NCI-H510A (cell line): Measurements from ENCODE around the gene C9orf78.

Experiments
- DNase-seq: peaks from one replicate; lab custom pipeline; 2025; lab: John Stamatoyannopoulos, UW

C9orf78 gene

DNA sequence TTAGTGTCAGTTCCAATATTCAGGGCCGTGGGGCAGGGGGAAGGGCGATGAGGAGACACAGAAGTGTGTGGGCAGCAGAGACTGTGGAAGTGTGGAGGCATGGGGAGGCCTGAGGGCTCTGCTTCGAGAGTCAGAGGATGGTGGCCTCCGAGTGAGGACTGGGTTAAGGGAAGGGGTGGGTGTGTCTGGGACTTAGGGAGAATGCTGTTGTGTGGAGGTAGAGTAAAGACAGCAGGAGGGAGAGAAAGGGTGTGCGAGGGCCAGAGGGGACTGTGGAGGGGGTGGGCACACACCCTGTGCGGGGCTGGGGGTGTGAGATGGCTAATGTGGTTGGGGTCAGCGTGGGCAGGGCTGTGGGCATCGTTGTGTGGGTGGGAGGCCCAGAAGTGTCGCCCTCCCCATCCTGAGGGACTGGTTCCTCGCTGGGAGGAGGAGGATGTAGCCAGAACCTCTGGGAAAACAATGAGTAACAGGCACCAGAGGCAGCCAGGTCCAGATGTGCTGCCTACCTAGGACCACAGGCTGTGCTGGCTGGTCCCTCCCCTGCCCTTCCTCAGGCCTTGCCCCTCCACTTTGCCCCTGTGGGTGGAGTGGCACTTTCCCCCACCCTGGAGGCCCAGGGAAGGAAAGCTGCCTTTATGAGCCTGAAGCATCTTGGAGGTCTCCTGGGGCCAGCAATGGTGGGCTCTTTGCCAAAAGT, 4.4 kb upstream of the C9orf78 start:
- DNase-seq = peak; percentile 72

DNA sequence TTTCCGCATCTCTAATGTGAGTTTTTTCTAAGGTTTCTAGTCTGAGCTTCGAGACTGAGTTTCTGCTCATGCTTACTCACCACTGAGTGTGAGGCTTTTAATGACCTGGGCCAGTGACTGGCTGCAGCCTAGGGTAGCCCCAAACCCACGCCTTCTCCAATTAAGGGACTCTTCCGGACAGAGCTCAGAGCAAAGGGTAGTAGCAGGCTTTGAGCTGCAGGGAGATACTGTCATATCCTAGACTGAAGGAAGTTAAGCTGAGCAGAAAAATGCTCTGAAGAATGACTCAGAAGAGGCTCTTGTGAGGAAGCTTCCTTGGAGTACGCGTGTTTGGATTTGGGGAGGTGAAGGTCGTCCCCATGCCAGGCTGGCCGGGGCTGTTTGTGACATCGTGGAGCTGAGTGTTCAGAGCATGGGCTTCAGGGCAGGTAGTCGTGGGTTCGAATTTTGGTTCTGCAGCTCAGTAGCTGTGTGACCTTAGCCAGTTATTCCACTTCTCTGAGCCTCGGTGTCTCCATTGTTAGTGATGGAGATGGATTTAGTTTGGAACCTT, 3.7 kb upstream of the C9orf78 start:
- no peak for DNase-seq

DNA sequence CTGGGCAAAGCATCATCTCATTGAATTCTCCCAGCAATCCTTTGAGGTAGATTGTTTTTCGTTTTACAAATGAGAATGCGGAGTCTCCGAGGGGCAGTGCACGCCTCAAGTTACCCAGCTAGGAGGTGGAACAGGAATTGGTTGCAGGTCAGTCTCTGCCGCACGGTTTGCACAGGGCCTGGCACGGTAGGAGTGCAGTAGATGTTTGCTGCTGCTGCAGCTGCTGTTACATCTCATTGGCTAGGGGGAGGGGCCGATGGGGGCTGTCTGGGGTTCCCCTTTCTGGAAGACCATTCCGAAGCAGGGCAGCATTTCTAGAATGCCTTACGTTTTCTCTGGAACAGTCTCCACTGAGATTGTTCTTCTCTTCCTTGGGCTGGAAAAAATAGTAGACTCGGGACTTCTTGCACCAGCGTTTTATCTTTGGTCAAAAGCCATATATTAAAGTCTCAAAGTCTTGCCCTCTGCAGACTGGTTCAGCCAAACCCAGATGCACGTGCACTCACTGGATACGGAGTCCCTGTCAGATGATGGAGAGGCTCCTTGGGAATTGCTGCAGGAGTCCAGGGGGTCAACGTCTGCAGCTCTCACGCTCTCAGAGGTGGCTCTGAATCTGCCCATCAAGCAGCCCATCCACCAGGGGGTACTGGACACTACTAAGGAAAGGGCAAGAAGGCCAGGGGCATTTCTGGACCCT, 1.4 kb upstream of the C9orf78 start:
- no peak for DNase-seq

DNA sequence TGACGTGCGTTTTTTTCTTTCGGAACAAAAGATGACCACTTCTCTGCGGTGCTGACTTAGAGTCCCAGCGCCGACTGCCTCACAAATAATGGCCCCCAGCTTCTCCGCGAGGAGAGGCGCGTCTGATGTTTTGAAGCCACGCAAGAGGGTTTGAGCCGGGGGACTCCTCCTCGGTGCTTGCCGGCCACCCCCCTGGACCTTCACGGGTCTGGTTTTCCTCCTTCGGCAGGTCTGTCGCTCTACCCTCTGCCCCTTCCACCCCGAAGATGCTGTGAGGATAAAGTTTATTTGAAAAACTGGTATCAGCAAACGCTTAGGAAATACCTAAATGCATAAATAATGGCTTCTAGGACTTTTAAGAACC, 767 bp upstream of the C9orf78 start:
- no peak for DNase-seq

DNA sequence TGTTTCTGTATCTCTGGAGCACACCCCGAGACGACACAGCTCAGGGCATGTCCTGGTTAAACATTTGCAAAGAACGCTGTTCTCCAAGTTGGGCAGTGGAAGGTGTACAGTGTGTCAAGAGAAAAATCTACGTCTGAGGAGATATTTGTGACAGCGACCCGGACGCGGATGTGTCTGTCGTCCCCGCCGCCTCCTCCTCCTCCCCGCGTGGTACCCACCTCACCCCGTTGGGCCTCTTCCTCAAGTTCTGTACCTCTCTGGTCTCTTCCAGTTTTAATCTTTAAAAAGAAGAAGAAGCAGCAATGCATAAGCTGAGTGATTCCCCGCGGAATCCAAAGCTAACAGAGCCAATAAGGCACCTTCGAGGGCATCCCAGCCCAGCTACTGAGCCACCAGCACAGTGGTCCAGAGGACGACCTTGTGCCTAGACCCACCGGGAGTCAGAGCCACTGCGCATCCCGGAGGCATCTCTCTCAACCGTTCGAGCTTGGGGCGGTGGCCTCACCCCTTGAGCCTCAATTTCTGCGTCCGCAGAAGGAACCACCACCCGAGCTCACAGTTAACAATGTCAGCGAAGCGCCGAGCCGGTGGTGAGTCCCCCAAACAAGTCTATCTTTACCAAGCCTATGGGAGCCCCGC, 467 bp downstream of the C9orf78 start:
- DNase-seq = no peak

DNA sequence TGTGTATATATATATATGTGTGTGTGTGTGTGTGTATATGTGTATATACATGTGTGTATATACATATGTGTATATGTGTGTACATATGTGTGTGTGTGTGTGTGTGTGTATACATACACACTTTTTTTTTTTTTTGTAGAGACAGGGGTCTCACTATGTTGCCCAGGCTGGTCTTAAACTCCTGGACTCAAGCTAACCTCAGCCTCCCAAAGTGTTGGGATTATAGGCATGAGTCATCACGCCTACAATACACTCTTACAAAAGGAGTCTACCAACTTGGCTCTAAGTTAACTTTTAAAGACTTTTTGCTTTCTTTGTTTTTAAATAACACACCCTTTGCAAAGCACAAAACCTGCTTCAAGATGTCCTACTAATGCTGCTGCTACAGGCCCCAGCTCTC, 2.1 kb downstream of the C9orf78 start:
- no peak for DNase-seq

DNA sequence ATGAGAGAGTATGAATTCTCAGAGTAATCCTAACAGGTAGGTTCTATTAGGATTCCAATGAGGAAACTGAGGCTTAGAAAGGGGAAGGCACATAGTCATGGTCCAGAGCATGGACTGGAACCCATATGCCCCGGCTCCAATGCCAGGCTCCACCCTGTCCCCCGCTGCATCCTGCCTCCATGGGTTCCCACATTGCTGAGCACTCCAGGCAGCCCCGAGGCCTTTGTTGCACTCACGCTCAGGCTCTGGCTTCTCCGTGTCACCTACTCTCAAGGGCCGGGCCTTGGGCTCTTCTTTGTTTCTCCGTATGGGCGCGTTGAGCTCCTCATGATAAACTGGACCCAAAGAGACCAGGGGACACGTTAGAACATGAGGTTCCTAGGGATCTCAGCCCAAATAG, 6.1 kb downstream of the C9orf78 start:
- DNase-seq = no peak

DNA sequence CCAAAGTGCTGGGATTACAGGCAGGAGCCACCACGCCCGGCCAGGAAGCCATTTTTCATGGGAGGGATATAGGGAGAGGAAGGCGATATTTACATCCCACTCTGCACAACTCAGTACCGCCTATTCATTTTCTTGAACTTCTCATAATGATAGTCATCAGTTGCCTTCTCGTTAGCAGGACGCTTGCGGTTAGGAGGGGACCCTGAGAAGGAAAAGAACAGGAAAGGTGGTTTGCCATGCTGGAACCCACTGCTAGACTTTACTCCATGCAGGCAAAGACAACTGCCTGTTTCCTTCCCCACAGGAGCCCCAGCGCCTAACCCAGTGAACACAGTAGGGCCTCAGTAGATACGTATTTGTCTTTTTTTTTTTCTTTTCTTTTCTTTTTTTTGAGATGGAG, 7.0 kb downstream of the C9orf78 start:
- no peak for DNase-seq

DNA sequence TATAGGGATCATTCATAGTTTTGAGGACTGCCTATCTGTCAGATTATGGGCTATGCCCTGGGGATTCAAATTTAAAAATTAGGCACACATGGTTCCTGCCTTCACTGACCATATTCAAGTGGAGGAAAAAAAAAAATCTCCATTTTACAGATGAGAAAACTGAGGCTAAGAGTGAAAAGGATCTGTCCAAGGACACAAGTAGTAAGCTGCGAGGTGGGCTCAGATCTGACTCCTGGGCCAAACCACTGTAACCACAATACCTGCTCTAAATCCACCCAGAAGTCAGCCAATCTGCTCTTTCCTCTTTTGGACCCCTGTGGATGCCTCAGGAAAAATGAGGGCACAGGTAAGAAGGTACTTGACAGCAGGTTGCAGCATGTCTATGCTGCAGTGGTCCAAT, 8.3 kb downstream of the C9orf78 start:
- no peak for DNase-seq

DNA sequence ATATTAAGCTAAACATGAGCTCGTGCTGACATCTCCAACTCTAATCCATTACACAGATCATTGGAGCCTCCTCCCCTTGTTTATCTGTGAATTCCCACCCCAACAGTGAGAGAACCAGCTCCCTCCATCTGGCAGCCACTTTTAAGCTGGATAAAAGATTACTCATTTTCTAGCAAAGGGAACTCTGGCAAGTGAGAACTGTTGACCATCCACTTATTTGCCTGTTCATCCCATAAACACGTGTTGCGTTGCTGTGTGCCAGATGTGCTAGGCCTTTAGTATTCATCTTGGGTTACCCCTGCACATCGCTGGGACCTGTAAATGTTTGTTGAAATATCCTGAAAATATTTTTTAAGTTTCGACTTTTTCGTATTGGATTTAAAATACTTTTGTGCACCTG, 8.7 kb downstream of the C9orf78 start:
- DNase-seq = no peak

DNA sequence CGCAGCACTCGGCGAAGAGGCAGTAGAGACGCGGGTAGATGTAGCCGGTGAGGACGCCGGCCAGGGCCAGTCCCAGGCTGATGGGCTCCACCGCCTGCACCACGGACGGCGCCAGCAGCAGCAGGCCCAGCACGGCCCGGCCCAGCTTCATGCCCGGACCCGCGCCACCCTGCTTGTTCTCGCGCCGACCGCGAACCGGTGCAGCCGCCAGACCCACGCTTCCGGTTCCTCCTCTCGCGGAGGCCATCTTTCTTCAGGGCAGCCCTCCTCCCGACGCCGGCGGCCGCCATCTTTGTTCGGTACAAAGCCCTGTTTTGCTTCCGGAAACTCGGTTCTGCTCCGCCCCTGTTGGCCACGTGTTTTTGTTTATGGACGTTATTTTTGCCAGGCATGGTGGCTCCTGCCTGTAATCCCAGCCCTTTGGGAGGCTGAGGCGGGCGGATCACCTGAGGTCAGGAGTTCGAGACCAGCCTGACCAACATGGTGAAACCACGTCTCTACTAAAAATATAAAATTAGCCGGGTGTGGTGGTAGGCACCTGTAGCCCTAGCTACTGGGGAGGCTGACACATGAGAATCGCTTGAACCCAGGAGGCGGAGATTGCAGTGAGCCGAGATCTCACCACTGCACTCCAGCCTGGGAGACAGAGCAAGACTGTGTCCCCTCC, 11.0 kb downstream of the C9orf78 start, which contains the start of gene TOR1A:
Gene TOR1A (minus strand): TSS at position 202 of the 667 bp plus-strand sequence. CDS start 51 bp downstream, at position 151.
- DNase-seq = peak; percentile 91

DNA sequence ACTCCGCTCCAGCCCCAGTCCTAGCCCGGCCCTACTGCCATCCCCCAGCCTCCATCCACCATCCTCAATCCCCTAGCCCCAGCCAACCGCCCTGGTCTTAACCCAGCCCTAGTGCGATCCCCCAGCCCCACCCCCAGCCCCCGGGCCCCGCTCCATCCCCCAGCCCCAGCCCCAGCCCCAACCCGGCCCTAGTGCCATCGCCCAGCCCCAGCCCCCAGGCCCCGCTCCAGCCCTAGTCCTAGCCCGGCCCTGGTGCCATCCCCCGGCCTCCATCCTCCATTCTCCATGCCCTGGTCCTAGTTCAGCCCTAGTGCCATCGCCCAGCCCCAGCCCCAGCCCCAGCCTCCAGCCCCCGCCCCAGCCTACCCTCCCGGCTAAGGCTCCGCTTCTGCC, 11.5 kb downstream of the C9orf78 start:
- DNase-seq = no peak

DNA sequence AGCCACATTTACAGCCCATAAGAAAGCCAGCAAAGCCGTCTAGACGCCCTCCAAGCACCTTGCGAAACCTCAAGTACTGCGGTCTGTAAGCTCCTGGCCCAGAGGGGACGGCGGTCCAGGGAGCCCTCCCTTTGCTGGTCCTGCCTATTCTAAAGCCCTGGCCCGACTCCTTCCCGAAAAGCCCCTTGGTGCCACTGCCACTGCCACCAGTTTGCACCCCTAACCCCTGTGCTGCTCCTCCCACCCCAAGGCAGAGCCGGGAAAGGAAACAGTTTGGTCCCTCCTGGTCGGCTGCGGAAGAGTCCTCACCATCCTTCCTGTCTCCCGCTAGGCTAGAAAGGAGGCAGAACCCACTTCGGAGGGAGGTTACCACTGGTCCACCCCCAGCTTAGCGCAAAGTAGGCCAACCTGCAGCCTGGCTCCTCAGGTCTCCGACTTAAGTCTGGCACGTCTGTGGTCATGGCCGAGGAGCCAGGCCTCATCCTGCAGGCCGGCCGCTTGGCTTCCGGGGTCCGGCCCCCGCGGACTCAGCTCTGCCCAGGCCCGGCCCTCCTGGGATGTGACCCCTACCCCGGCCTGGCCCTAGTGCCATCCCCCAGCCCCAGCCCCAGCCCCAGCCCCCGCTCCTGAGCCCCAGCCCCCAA, 12.1 kb downstream of the C9orf78 start:
- DNase-seq = no peak

DNA sequence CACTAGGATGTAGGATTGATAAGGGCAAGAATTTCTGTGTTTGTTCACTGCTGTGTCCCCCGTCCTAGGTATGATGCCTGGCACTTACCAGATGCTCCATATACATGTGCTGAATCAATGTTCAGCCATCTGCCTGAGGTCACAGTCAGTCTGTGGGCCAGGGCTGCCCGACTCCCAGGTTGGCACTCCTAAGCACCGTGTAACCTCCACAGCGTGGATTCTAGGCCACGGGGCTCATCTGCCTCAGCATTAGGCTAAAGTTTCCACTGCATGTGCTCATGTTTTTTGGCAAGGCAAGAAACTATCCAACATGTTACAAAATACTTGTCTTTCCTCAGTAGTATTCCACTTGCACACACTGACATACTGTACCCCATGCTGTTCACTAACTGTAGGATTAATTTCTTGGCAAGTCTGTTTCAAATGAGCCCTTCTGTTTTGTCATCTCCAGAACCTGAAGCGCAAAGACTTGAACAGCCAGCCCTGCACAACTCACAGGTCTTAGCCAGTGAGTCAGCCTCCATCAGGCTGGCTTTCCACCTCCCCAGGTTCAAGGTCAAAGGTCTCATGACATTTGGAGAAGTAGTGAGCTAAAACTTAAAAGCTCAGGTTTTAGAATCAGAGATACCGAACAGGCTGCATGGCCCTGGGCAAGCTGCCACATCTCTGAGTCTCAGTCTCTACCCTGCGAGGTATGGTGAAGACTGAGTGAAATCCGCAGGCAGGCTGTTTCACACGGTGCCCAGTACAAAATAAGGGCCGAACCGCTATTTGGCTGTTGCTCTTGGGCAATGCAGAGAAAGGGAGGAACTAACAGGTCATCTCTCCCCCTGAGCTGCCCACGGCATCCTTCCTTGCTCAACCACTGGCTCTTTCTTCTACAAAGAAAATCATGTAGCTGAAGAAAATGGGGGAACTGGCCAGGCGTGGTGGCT, 18.3 kb downstream of the C9orf78 start:
- DNase-seq = no peak

DNA sequence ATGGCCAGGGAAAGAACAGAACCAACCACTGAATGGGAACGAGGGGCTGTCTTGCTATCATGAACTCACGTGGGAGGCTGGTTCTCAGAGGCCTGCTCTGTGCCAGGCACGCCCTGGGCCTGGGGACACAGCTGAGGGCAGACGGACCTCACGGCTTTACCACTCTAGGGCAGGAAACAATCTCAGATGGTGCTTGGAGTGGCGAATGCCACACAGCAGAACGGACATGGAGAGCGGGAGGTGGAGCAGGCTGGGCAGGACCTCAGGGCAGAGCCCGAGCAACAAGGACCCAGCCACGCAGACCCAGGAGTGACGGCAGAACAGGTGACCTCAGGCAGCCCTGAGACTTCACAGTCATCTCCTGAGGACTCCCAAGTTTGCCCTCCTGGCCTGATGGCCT, 19.8 kb downstream of the C9orf78 start:
- DNase-seq = no peak

DNA sequence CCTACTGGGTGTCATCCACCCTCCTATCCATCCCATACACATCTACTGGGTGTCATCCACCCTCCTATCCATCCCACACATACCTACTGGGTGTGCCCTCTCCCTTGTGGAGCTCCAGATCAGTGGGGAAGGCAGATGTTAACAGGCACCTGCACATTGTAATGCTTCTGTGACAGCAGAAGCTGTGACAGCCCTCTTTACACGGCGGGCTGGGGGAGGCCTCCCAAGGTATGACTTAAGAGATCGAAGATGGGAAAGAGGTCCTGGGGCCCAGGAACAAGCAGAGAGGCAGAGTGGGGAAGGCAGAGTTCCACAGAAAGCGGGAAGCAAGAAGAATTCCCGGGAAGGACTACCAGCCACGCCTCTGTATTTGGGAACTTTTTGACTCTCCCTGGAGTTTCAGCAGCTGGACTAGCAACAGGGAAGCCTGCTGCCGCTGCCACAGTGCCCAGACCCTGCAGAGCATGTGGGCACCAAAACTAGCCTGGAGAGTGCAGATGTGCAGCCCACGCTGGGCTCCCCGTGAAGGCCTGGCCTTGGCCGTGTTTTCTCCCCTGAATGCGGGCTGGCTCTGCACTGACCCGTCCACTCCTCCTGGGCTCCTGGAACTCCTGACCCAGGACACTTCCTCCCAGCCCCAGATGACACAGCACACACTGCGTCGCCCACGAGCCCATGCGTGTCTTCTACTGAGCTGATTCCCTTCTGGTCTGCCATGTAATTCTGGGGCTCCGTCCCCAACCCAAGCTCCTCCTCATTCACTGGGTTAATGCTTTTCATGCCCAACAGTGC, 20.4 kb downstream of the C9orf78 start:
- no peak for DNase-seq

DNA sequence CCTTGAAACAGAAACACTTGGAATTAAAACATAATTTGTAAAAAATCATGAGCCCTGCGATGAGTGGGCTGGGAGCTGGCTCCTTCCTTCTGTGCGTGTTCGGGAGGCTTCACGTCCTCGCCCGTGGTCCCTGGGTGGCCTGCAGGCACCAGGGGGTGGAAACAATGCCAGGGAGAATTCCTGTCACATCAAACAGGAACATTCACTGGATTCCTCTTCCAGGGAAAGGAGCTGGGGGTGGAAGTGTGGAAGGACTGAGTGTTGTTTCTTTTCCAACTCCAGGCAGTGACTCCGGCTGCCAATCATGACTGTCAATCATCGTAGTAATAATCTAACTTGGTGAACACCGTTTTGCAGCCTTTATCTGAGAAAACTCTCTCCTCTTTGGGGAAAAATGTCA, 21.4 kb downstream of the C9orf78 start:
- no peak for DNase-seq

DNA sequence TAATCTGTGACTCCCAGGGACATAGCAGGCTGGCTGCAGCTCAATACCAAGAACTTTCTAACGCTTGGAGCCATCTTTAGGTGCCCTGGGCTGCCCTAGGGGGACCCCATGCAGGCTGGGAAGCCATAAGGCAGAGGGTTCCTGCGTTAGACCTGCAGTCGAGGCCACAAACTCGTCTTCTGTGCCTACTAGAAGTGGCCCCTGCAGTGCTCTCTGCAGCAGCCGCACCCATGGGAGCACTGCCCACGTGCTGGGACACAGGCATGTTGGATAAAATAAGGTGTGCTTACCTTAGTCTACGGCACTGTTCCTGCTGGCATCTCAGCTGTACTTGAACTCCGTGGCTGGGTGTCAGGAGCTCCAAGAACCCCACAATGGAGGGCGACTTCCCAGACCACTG, 22.7 kb downstream of the C9orf78 start:
- no peak for DNase-seq

DNA sequence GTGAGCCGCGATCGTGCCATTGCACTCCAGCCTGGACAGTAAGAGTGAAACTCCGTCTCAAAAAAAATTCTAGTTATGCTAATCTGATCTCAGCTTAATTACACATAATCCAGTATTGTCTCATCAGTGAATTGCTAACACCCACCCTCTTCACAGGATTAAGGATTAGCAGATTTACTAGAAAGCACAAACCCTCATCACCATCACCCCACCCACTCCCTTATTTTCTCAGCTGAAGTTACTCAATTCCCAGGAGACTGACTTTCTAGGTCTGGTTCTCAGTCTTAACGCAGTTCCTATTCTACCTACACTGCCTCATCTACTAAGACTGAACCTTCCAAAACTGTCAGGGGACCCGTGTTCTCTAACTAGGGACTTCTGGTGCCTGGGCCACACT, 23.1 kb downstream of the C9orf78 start:
- DNase-seq = no peak

DNA sequence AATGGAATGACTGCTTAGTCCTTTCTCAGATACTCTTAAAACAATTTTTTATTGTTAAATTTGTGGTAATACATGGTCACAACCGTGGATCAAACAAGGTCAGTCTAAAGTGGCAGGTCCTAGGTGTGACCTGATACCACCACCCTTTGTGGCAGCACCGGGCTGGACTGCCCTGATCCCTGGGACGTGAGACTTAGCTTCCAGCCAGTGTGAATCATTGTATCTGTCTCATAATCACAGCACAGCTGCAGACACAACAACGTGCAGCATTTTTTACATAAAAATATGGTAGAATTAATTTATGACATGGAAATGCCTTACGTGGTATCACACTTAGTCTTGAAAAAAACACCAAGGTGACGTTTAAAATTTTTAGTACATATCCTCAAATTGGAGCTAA, 24.3 kb downstream of the C9orf78 start:
- DNase-seq = no peak
